ENCODE results near the gene GCNT2.
A peak's percentile ranks its signal among the peaks of the same experiment; 100 is the strongest.
"Not testable (repeated sequence)": the region's sequence is repeated elsewhere in the genome, so short reads cannot be mapped to it uniquely, and the experiment has no call there.

GCNT2 gene

GRCh38 chr6:10547809-10548208, 26.7 kb downstream of the GCNT2 start:
- DNase-seq (ENCODE audit: low read depth): no peak

- no peak for DNase-seq (ENCODE audit: low read depth)
Measured at GRCh38 chr6:10550764-10551163, 29.6 kb downstream of the GCNT2 start.

- DNase-seq (ENCODE audit: low read depth): no peak
Measured at GRCh38 chr6:10552270-10552810, 31.2 kb downstream of the GCNT2 start.

- no peak for DNase-seq (ENCODE audit: low read depth)
Measured at GRCh38 chr6:10553871-10554270, 32.7 kb downstream of the GCNT2 start.

- DNase-seq (ENCODE audit: low read depth): no peak
Measured at GRCh38 chr6:10554826-10555225, 33.7 kb downstream of the GCNT2 start.

GRCh38 chr6:10555625-10556309, 34.6 kb downstream of the GCNT2 start:
- DNase-seq (ENCODE audit: low read depth): no peak

GRCh38 chr6:10556589-10556988, 35.4 kb downstream of the GCNT2 start:
- no peak for DNase-seq (ENCODE audit: low read depth)

GRCh38 chr6:10556992-10557391, 35.8 kb downstream of the GCNT2 start:
- DNase-seq (ENCODE audit: low read depth): no peak

- no peak for DNase-seq (ENCODE audit: low read depth)
Measured at GRCh38 chr6:10557913-10558312, 36.8 kb downstream of the GCNT2 start.

GRCh38 chr6:10558565-10558964, 37.4 kb downstream of the GCNT2 start:
- DNase-seq (ENCODE audit: low read depth): no peak

- no peak for DNase-seq (ENCODE audit: low read depth)
Measured at GRCh38 chr6:10559522-10560152, 38.5 kb downstream of the GCNT2 start.

- no peak for DNase-seq (ENCODE audit: low read depth)
Measured at GRCh38 chr6:10561611-10562199, 40.6 kb downstream of the GCNT2 start.

GRCh38 chr6:10564975-10565673, 44.0 kb downstream of the GCNT2 start:
- DNase-seq (ENCODE audit: low read depth): no peak

- no peak for DNase-seq (ENCODE audit: low read depth)
Measured at GRCh38 chr6:10565913-10566312, 44.8 kb downstream of the GCNT2 start.

- no peak for DNase-seq (ENCODE audit: low read depth)
Measured at GRCh38 chr6:10567256-10568026, 46.3 kb downstream of the GCNT2 start.

- no peak for DNase-seq (ENCODE audit: low read depth)
Measured at GRCh38 chr6:10569392-10570127, 48.4 kb downstream of the GCNT2 start.

- not testable (repeated sequence) for DNase-seq (ENCODE audit: low read depth)
Measured at GRCh38 chr6:10575519-10575918, 54.4 kb downstream of the GCNT2 start.

- DNase-seq (ENCODE audit: low read depth): no peak
Measured at GRCh38 chr6:10576226-10576625, 55.1 kb downstream of the GCNT2 start.

- DNase-seq (ENCODE audit: low read depth): no peak
Measured at GRCh38 chr6:10577112-10577511, 56.0 kb downstream of the GCNT2 start.

GRCh38 chr6:10578723-10579122, 57.6 kb downstream of the GCNT2 start:
- DNase-seq (ENCODE audit: low read depth): peak; percentile 60

- no peak for DNase-seq (ENCODE audit: low read depth)
Measured at GRCh38 chr6:10579803-10580202, 58.7 kb downstream of the GCNT2 start.

Measured in CMK (cell line).